GM19035 (cell line): Measurements from ENCODE around the gene USP15.

Source experiments
- ATAC-seq: cut with Tn5 transposase; IDR thresholded peaks from one replicate; pipeline ENCODE4 v1.9.1; 2021; ENCODE audit not compliant: unreplicated experiment

USP15 gene

DNA sequence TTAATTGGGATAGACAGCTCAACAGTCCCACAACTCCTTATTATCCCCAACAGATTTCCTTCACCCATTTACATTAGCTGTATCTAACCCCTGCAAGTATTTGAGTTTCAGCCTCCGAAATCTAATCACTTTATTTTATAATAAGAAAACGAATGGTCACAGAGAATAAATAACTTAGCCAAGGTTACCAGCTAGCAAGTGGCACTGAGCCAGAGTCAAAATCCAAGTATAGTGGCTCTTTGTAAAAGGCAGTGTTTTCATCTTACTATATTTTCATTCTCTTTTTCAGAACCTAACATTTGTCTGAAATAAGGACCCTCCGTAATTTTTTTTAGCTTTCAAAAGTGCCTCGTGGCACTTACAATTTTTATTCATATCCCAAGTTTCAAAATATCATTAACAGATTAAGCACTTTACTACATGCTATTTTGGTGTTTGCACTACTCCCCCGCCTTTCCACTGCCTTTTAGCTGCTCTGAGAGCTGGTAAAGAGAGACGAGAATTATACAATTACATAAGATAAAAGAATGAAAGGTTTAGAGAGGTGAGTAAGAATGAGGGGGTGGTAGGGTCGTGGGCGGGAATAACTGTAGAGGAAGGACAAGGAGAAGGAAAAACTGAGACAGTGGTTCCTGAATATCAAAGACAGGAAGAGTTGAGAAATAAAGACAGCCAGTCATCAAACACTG is 3.7 kb upstream of the USP15 start:
- ATAC-seq = no peak

GRCh38 chr12:62258231-62258630 is 2.0 kb upstream of the USP15 start:
- no peak for ATAC-seq

DNA sequence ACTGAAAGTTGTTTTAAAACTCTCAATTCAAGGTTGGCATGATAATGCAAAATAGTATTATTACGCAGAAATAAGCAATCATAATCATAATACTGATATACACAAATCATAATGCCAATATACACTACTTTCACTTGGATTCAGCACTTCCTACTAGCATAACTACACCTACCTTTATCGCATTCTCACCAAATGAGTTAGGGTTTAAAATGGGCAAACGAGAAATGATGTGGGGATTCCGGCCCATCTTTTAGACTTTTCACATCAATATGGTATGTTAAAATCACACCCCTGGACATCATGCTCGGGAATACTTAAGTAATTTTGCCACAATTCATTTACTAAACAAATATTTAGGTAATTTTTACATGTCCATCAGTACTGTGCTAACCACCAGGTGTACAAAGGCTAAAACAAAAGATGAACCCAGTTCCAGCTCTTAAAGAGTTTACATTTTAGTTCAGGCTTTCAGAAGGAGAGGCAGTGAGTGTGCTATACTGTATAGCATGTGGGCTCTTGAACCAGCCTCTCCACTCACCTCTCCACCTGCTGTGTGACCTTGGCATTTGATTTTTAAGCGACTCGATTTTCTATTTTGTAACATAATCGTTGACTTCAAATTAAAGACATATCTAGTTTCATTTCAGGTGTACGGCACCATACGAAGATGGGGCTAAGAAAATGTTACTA is 1.1 kb upstream of the USP15 start:
- no peak for ATAC-seq

DNA sequence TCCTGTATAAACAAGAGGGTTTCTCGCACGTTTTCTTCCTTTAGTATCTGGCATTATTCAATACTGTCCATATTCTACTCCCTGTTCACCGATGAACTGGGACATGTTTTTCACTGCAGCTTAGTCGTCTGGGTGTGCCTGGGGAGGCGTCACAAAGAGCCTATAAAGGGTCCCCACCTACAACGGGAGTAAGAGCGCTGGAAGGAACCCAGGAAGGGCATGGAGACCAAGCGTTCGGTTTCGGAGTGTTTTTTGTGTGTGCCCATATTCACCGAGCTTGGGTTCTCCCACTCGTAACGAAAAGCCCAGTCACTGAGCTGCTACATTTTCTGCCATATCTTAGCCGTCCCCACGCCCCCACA is 592 bp upstream of the USP15 start:
- peak; percentile 18 for ATAC-seq

- ATAC-seq = peak; percentile 37
Observed at GRCh38 chr12:62260733-62261683, 804 bp downstream of the USP15 start.

DNA sequence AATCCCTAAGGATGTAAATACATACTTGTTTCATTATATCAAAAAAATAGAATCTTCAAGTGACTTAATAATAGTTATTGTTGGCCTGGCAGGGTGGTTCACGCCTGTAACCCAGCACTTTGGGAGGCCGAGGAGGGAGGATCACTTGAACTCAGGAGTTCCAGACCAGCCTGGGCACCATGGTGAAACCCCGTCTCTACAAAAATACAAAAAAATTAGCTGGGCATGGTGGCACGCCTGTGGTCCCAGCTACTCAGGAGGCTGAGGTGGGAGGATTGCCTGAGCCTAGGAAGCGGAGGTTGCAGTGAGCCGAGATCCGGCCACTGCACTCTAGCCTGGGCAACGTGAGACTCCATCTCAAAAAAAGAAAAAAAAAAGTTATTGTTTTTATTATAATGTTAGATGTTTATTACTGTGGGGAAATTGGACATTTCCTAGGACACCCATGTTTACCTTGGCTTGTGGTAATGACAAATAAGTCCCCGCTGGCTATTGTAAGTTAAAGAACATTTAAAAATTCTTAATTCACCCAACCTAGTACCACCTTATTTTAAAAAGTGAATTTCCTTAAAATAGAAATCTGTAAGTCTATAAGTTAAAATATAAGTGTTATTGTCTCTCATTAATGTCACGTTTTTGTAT is 1.8 kb downstream of the USP15 start:
- ATAC-seq = no peak

- no peak for ATAC-seq
Observed at GRCh38 chr12:62263232-62263631, 3.0 kb downstream of the USP15 start.

GRCh38 chr12:62263966-62264365 is 3.8 kb downstream of the USP15 start:
- ATAC-seq = no peak

DNA sequence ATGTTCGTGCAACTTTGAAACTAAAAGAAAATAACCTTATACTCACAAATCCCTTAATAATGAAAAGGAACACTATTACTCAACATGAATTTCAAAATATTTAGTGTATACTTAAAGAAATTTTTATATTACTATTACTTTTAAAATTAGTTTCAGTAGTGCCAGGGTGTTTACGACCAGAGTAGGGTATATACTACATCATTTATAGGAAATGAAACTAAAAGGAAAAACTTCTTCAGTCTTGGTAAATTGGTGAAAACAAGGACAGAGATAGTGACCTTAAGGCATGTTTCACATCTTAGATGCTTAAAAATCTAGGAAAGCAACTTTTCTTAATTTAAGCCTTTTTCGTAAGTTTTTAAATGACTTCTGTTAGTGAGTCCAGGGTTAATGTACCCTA is 4.5 kb downstream of the USP15 start:
- no peak for ATAC-seq

DNA sequence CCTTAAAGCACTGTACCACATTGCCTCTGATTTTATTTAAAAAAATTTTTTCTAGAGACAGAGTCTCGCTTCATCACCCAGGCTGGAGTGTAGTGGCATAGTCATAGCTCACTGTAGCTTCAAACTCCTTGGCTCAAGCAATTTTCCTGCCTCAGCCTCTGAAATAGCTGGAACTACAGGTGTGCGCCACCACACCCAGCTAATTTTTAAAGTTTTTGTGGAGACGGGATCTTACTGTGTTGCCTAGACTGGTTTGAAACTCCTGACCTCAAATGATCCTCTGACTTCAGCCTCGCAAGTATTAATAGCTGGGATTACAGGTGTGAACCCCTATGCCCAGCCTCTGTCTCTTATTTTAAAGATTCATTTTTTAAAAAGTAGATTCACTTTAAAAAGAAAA is 5.3 kb downstream of the USP15 start:
- ATAC-seq = no peak

DNA sequence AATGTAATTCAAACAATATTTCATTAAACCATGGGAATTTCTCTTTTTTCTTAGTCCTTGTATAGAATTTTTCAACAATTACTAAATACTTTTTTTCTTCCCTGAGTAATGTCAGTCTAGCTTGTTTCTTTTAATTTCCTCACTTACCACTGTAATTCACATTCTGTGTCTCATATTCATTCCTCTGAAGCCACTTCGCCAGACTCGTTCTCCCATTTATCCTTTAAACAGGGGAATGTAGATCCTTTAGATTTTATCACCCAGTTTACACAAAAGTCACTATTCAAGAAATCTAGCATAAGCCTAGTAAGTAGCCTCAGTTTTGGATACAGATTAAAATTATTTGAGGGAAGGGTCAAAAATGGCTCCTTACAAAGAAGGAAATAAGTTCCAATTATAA is 6.8 kb downstream of the USP15 start:
- no peak for ATAC-seq

DNA sequence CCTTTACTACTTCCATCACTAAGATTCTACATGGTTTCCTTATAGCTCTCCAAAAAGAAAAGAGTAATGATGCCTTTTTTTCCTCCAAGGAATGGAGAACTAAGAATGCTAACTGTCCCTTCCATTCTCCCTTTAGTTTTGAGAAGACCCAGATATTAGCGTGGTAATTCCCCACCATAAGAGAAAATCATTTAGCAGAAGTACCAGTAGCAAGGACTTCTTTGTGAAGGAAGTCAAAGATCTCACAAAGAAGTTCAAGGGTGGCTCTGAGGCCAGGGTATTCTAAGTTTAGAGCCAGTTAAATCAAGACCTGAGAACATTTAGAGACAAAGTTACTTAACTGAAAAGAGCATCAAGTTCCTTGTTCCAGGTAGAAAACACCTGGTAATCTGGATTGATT is 7.3 kb downstream of the USP15 start:
- ATAC-seq = peak; percentile 44

DNA sequence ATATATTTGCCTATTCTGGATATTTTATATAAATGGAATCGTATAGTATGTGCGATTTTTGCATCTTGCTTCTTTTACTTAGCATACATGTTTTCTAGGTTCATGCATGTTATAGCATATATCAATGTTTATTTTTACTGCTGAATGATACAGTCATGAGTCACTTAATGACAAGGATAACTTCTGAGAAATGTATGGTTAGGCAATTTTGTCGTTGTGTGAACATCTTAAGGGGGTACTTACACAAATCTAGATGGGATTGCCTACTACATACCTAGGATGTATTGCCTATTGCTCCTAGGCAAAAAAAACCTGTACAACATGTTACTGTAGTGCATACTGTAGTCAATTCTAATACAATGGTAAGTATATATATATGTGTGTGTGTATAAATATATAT is 8.8 kb downstream of the USP15 start:
- ATAC-seq = no peak

DNA sequence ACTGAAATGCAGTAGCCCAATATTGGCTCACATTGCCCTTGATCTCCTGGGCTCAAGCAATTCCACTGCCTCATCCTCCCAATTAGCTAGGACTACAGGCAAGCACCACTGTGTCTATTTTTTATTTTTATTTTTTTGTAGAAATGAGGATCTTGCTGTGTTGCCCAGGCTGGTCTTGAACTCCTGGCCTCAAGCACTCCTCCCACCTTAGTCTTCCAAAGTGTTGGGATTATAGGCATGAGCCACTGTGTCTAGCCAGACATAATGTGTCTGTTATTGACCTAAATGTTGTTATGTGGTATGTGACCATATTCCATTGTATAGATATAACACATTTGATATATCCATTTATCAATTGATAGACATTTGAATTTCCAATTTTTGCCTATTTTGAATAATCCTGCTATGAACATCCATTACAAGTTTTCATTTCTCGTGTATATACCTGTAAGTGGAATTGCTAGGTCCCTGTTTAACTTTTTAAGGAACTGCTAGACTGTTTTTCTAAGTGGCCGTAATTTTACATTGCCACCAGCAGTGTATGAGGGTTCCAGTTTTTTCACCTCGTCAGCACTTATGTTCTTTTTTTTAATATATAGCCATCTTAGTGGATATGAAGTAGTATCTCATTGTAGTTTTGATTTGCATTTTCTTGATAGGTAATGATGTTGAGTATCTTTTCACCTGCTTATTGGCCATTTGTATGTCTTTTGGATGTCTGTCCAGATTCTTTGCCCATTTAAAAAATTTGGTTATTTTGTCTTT is 9.4 kb downstream of the USP15 start:
- ATAC-seq = no peak

- ATAC-seq = no peak
Observed at GRCh38 chr12:62270384-62270783, 10.2 kb downstream of the USP15 start.

GRCh38 chr12:62270872-62271271 is 10.7 kb downstream of the USP15 start:
- no peak for ATAC-seq

- no peak for ATAC-seq
Observed at GRCh38 chr12:62272936-62273552, 12.8 kb downstream of the USP15 start.

DNA sequence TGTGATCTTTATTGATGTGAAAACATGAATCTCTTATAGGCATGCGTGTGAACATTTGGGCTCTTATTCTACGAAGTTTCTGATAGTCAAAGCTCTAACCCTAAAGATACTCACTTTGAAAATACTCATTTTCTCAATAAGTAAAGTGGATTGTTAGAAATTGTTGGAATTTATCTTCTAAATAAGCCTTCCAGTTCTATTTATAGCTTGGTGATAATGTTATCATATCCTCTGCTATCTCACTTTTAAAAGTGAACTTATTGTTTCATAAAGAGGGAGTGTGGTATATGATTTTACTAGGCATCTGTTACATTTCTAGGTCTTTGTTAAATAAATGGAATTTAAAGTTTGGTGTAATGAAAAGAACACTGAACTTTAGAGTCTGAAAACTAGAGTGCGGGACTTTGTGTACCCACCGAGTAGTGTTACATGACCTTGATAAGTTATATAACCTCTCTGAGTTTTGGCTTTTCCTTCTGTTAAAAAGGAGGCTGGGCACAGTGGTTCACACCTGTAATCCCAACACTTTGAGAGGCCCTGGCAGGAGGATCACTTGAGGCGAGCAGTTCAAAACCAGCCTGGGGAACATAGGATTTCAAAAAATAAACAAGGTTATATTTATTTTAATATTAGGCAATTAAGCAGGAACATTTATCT is 13.6 kb downstream of the USP15 start:
- no peak for ATAC-seq

- no peak for ATAC-seq
Observed at GRCh38 chr12:62278022-62278421, 17.8 kb downstream of the USP15 start.

- ATAC-seq = no peak
Observed at GRCh38 chr12:62279058-62279457, 18.9 kb downstream of the USP15 start.
